ENCODE data around the gene KBTBD13. TPM values are rescaled to one million over a fixed set of nuclear protein-coding genes. Genes with fewer than 3 reads are reported as not detected.

KBTBD13 gene
- total RNA-seq, 1 experiment from 2014 or later, result not detected

GRCh38 chr15:65044724-65045481 lies 31.6 kb upstream of the KBTBD13 start, which contains the start of gene SLC51B:
SLC51B (plus strand) TSS chr15:65045387; CDS start chr15:65050005, 4,618 bp downstream.
- Mint-ChIP-seq H3K4me1 (ENCODE audit: insufficient read depth, unreplicated experiment) (peaks cover 12% of the 10 kb centered on the region), H3K9me3 (ENCODE audit: unreplicated experiment) (no peaks in the 10 kb centered on the region), H3K27ac (ENCODE audit: low read depth, unreplicated experiment) (peak within 1 kb of the TSS; percentile 68), H3K27me3 (ENCODE audit: insufficient read depth, unreplicated experiment) (no peaks in the 10 kb centered on the region), H3K36me3 (ENCODE audit: insufficient read depth, unreplicated experiment) (no peaks in the 10 kb centered on the region), H3K4me3 (ENCODE audit: unreplicated experiment) (no peak within 1 kb of the TSS)
- ChIA-PET POLR2A (interaction anchor here (2.9 kb wide), 1 partner anchor 11 kb away, joined by 12 read pairs; no protein-coding TSS in a partner anchor), CTCF (interaction anchor here (0.7 to 3.1 kb wide), 3 partner anchors 10 to 11 kb away, joined by 3 to 12 read pairs (median 6); no protein-coding TSS in a partner anchor)
- no peak for TF ChIP-seq CTCF (IDR thresholded peaks at IDR 0.05; ENCODE audit: unreplicated experiment)
- intact Hi-C loops (cut with micrococcal nuclease), result no loop called here
- no peak for DNase-seq (ENCODE audit: unreplicated experiment)
- no TSS peak for BruUV-seq (replicated peaks)

GRCh38 chr15:65048241-65048640 lies 28.3 kb upstream of the KBTBD13 start:
- no peak for DNase-seq (ENCODE audit: unreplicated experiment)
- intact Hi-C loops (cut with micrococcal nuclease), result no loop called here
- H3K4me3 Mint-ChIP-seq (ENCODE audit: unreplicated experiment), result no peak overlapping the region
- TF ChIP-seq CTCF (IDR thresholded peaks at IDR 0.05; ENCODE audit: unreplicated experiment), result no peak
- H3K27me3 Mint-ChIP-seq (ENCODE audit: insufficient read depth, unreplicated experiment), result no peaks in the 10 kb centered on the region
- peaks cover 8% of the 10 kb centered on the region for H3K4me1 Mint-ChIP-seq (ENCODE audit: insufficient read depth, unreplicated experiment)
- H3K9me3 Mint-ChIP-seq (ENCODE audit: unreplicated experiment), result no peaks in the 10 kb centered on the region
- ChIA-PET POLR2A (no interaction called here), CTCF (interaction anchor here (0.6 to 1.2 kb wide), 3 partner anchors 13 to 472 kb away, joined by 3 to 4 read pairs (median 3); no protein-coding TSS in a partner anchor)
- BruUV-seq (replicated peaks), result no TSS peak
- no peaks in the 10 kb centered on the region for H3K36me3 Mint-ChIP-seq (ENCODE audit: insufficient read depth, unreplicated experiment)
- H3K27ac Mint-ChIP-seq (ENCODE audit: low read depth, unreplicated experiment), result no peak overlapping the region

- BruUV-seq (replicated peaks), result no TSS peak
- H3K4me3 Mint-ChIP-seq (ENCODE audit: unreplicated experiment), result peak overlapping the region; percentile 66
- peak overlapping the region; percentile 66 for H3K27ac Mint-ChIP-seq (ENCODE audit: low read depth, unreplicated experiment)
- DNase-seq (ENCODE audit: unreplicated experiment), result peak; percentile 97
- ChIA-PET CTCF (interaction anchor here (0.7 kb wide), 1 partner anchor 13 kb away, joined by 3 read pairs; no protein-coding TSS in a partner anchor), POLR2A (no interaction called here)
- H3K27me3 Mint-ChIP-seq (ENCODE audit: insufficient read depth, unreplicated experiment), result no peaks in the 10 kb centered on the region
- H3K36me3 Mint-ChIP-seq (ENCODE audit: insufficient read depth, unreplicated experiment), result no peaks in the 10 kb centered on the region
- intact Hi-C loops (cut with micrococcal nuclease), result no loop called here
- no peak for TF ChIP-seq CTCF (IDR thresholded peaks at IDR 0.05; ENCODE audit: unreplicated experiment)
- peaks cover under 1% of the 10 kb centered on the region for H3K4me1 Mint-ChIP-seq (ENCODE audit: insufficient read depth, unreplicated experiment)
- no peaks in the 10 kb centered on the region for H3K9me3 Mint-ChIP-seq (ENCODE audit: unreplicated experiment)
These were observed 27.1 kb upstream of the KBTBD13 start for GRCh38 chr15:65049418-65049840.

GRCh38 chr15:65050270-65050669 lies 26.3 kb upstream of the KBTBD13 start:
- no peaks in the 10 kb centered on the region for H3K9me3 Mint-ChIP-seq (ENCODE audit: unreplicated experiment)
- BruUV-seq (replicated peaks), result no TSS peak
- ChIA-PET POLR2A (no interaction called here), CTCF (no interaction called here)
- no peak overlapping the region for H3K4me3 Mint-ChIP-seq (ENCODE audit: unreplicated experiment)
- no peak for TF ChIP-seq CTCF (IDR thresholded peaks at IDR 0.05; ENCODE audit: unreplicated experiment)
- DNase-seq (ENCODE audit: unreplicated experiment), result no peak
- intact Hi-C loops (cut with micrococcal nuclease), result loop anchor here (10.0 kb wide), 1 partner anchor 335 kb away; no protein-coding TSS in a partner anchor
- H3K27ac Mint-ChIP-seq (ENCODE audit: low read depth, unreplicated experiment), result peak overlapping the region; percentile 66
- H3K4me1 Mint-ChIP-seq (ENCODE audit: insufficient read depth, unreplicated experiment), result no peaks in the 10 kb centered on the region
- no peaks in the 10 kb centered on the region for H3K36me3 Mint-ChIP-seq (ENCODE audit: insufficient read depth, unreplicated experiment)
- H3K27me3 Mint-ChIP-seq (ENCODE audit: insufficient read depth, unreplicated experiment), result no peaks in the 10 kb centered on the region
